ENCODE results near the gene FRAT1. TPM values are rescaled to one million over a fixed set of nuclear protein-coding genes. Genes with fewer than 3 reads are reported as not detected.

The FRAT1 gene
- total and polyA plus RNA-seq, 2 of the 13 experiments (the other 11 are each of a cell fraction or from before 2014, with no cell fraction given) = 1.7 to 2.3 TPM

DNA sequence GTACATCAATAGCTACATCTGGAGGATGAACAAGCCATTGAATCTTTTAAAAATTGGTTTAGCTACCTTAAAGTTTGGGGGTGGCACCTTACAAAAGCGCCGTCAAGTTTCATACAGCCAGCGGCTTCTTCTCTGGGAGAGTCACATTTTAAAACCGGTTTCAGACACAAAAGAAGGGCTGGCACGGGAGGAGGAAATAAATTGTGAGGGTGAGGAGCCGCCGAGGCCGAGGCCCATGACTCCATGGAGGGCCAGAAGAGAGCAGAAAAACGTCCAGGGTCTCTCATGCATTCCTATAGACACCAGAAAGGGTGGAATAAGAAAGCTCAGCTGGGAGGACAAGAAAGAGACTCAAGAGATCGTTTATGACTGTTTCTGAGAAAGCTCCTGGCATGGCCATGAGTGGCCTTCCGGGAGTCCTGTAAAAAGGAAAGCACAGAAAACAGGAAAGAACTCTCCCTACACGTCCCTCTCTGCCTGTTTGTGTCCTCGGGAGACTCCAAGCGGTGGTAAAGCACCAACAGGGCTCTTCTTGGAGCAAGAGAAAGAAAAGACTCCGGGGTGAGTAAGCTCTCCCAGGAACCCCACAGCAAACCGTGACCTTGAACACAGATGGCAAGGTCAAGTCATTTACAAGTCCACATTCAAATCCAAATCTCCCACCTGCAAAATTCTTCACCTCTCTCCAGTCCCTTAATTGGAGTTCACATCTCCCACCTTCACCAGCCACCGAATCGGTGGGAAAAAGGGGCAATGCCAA is 13.7 kb downstream of the FRAT1 start (continued):
- TF ChIP-seq ZC3H4 (CRISPR knock-in tag; IDR thresholded peaks at IDR 0.05; ENCODE audit: borderline replicate concordance) (no peak), ZNF605 (CRISPR knock-in tag; IDR thresholded peaks at IDR 0.05) (0 out of 2 replicates have a peak, but pooled peaks have one; percentile 1), HNRNPLL (IDR thresholded peaks at IDR 0.05; ENCODE audit: low read depth, low read length, poor library complexity, severe bottlenecking) (no peak), ERF (CRISPR knock-in tag; IDR thresholded peaks at IDR 0.05) (0 out of 2 replicates have a peak, but pooled peaks have one; percentile 34), MIXL1 (CRISPR knock-in tag; IDR thresholded peaks at IDR 0.05) (0 out of 2 replicates have a peak, but pooled peaks have one; percentile 16), AHR (CRISPR knock-in tag; IDR thresholded peaks at IDR 0.05) (no peak), CTCF (CRISPR knock-in tag; IDR thresholded peaks at IDR 0.05) (peak; percentile 80), ZNF576 (CRISPR knock-in tag; IDR thresholded peaks at IDR 0.05) (no peak), CBX5 (CRISPR knock-in tag; IDR thresholded peaks at IDR 0.05; ENCODE audit: borderline replicate concordance) (no peak), NONO (IDR thresholded peaks at IDR 0.05) (no peak), NONO (CRISPR knock-in tag; conservative IDR thresholded peaks at IDR 0.05) (no peak), SIN3A (IDR thresholded peaks at IDR 0.05; ENCODE audit: borderline replicate concordance, low read depth, low read length) (0 out of 2 replicates have a peak, but pooled peaks have one; percentile 63), ZBTB20 (CRISPR knock-in tag; IDR thresholded peaks at IDR 0.05; ENCODE audit: borderline replicate concordance, low read depth) (no peak), STAG1 (CRISPR knock-in tag; IDR thresholded peaks at IDR 0.05) (peak; percentile 74), FOXC1 (CRISPR knock-in tag; IDR thresholded peaks at IDR 0.05; ENCODE audit: borderline replicate concordance) (no peak), CENPBD1 (CRISPR knock-in tag; IDR thresholded peaks at IDR 0.05; ENCODE audit: borderline replicate concordance, low read depth) (no peak), NAIF1 (CRISPR knock-in tag; IDR thresholded peaks at IDR 0.05; ENCODE audit: borderline replicate concordance) (no peak)
- TF ChIP-seq, protein P1, sequence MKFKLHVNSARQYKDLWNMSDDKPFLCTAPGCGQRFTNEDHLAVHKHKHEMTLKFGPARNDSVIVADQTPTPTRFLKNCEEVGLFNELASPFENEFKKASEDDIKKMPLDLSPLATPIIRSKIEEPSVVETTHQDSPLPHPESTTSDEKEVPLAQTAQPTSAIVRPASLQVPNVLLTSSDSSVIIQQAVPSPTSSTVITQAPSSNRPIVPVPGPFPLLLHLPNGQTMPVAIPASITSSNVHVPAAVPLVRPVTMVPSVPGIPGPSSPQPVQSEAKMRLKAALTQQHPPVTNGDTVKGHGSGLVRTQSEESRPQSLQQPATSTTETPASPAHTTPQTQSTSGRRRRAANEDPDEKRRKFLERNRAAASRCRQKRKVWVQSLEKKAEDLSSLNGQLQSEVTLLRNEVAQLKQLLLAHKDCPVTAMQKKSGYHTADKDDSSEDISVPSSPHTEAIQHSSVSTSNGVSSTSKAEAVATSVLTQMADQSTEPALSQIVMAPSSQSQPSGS (CRISPR knock-in tag; IDR thresholded peaks at IDR 0.05) = 0 out of 2 replicates have a peak, but pooled peaks have one; percentile 10
- TF ChIP-seq, protein P2, sequence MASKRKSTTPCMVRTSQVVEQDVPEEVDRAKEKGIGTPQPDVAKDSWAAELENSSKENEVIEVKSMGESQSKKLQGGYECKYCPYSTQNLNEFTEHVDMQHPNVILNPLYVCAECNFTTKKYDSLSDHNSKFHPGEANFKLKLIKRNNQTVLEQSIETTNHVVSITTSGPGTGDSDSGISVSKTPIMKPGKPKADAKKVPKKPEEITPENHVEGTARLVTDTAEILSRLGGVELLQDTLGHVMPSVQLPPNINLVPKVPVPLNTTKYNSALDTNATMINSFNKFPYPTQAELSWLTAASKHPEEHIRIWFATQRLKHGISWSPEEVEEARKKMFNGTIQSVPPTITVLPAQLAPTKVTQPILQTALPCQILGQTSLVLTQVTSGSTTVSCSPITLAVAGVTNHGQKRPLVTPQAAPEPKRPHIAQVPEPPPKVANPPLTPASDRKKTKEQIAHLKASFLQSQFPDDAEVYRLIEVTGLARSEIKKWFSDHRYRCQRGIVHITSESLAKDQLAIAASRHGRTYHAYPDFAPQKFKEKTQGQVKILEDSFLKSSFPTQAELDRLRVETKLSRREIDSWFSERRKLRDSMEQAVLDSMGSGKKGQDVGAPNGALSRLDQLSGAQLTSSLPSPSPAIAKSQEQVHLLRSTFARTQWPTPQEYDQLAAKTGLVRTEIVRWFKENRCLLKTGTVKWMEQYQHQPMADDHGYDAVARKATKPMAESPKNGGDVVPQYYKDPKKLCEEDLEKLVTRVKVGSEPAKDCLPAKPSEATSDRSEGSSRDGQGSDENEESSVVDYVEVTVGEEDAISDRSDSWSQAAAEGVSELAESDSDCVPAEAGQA (IDR thresholded peaks at IDR 0.05; ENCODE audit: low read depth) = no peak
- TF ChIP-seq, protein P2 (CRISPR knock-in tag; IDR thresholded peaks at IDR 0.05; ENCODE audit: borderline replicate concordance) = no peak

Measured in HepG2 (cell line).